ENCODE measurements around the gene ZNF691.
"Not testable (repeated sequence)": the region's sequence is repeated elsewhere in the genome, so short reads cannot be mapped to it uniquely, and the experiment has no call there.

The ZNF691 gene

GRCh38 chr1:42832641-42833240 is 13.7 kb upstream of the ZNF691 start:
- DNase-seq (ENCODE audit: low read depth): no peak

DNA sequence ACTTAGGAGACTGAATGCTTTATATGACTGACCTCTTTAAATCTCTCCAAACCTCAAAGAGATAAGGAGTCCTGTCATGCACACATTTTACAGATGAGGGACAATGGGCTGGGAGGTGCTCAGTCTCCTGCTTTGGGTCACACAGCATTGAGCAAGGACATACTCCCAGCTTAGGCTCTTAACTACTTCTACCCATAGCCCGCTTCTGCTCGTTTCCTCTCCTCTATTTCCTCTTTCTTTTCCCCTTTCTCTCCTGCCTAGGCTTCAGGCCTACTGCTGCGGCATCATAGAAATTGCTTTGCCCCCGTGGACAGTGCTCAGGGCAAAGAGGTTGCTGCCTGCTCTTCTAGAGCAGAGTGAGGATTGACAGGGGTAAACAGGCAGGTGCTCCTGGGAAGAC is 12.4 kb upstream of the ZNF691 start:
- no peak for DNase-seq (ENCODE audit: low read depth)

DNA sequence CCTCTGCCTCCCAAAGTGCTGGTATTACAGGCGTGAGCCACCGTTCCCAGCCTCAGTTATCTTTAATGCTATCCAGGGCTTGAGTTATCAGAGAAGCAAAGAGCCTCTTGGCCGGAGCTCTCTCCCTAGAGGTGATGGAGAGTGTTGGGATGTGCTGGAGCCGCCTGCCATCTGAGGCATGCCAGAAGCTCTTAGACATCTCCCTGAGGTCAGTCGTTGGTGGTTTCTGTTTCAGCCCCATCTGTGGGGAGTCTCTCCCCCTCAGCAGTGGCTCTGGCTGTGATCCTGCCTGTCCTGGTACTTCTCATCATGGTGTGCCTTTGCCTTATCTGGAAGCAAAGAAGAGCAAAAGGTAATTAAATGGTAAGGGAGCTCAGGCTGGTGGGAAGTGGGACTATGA is 11.6 kb upstream of the ZNF691 start:
- no peak for DNase-seq (ENCODE audit: low read depth)

GRCh38 chr1:42835422-42835821 is 11.0 kb upstream of the ZNF691 start:
- DNase-seq (ENCODE audit: low read depth): no peak

DNA sequence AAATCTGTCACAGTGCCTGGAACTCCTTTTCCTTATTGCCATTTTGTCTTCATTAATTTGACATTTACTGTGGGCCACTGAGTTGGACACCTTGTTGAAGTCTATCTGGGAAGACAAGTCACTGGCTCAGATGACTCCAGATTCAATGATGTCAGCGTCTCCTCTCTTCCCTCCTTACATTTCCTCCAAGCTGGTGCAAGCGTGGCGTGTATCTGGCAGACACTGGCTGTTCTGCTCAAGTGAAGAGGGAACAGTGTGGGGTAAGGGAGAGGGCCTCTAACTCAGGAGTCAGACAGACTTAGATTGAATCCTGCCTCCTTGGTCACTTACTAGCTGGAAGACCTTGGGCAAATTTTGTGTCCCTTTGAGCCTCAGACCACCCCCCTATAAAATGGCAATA is 8.7 kb upstream of the ZNF691 start:
- DNase-seq (ENCODE audit: low read depth): no peak

DNA sequence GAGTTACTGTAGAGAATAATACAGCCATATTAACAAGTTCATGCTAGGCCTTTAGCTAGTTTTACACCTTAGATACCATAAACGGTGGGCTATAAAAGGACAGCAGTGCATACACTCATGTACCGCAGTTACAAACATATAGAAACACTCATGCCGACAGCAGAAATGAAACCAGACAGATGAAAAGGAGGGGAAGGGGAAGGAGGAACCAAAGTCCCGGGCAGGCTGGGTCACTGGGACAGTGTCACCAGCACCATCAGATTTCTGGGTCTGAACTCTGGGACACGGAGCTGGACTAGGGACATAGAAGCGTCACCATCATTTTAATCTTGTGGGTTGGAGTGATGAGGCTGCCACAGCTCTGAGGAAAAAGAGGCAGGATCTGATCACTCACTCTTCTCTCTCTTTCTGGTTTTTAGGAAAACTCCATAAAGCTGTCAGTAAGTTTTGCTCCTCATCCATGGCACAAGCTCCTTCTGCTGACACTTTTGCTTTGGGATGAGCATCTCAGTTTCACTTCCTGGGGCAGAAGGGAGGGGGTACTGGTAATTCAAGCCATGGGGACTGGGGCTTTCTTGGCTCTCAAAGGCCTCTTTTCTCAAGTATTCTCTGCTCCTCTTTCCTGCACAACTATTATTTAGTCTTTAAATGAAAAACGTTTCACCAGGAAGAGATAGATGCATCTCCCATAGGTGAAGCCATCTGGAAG is 7.8 kb upstream of the ZNF691 start:
- DNase-seq (ENCODE audit: low read depth): no peak

- no peak for DNase-seq (ENCODE audit: low read depth)
Observed at GRCh38 chr1:42841010-42841409, 5.4 kb upstream of the ZNF691 start.

GRCh38 chr1:42841440-42842147 is 4.8 kb upstream of the ZNF691 start:
- no peak for DNase-seq (ENCODE audit: low read depth)

GRCh38 chr1:42844592-42845140 is 1.7 kb upstream of the ZNF691 start:
- DNase-seq (ENCODE audit: low read depth): no peak

DNA sequence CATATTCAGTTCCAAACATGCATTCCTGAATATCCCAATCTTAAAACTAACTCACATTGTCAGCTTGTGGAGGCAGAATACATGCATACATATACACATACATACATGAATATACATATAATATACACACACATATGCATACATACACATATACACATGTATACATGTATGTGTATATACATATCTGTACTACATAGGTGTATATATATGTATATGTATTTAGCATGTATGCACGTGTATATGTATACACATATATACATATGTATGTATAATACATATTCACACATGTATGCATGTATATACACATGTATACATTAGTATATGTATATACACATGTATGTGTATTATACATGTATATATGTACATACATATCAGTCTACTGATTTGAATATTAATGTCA is 1.2 kb upstream of the ZNF691 start:
- no peak for DNase-seq (ENCODE audit: low read depth)

- DNase-seq (ENCODE audit: low read depth): no peak
Observed at GRCh38 chr1:42845866-42846256, 552 bp upstream of the ZNF691 start.

- no peak for DNase-seq (ENCODE audit: low read depth)
Observed at GRCh38 chr1:42847111-42847595, 740 bp downstream of the ZNF691 start.

- no peak for DNase-seq (ENCODE audit: low read depth)
Observed at GRCh38 chr1:42847721-42848460, 1.5 kb downstream of the ZNF691 start.

- DNase-seq (ENCODE audit: low read depth): no peak
Observed at GRCh38 chr1:42848823-42849537, 2.6 kb downstream of the ZNF691 start.

DNA sequence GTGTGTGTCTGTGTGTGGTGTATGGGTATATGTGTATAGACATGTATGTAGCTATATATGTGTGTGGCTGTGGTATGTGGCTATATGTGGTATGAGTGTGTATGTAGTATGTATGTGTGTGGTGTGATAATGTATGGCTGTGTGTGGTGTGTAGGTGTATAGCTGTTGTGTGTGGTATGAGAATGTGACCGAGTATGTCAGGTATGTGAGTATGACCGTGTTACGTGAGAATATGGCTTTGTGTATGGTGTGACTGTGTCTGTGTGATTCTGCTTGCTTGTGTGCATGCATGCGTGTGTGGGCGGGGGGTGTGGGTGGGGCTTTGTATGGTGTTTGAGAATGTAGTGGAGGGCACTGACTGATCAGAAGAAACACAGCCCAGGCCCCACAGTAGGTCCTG is 3.5 kb downstream of the ZNF691 start:
- no peak for DNase-seq (ENCODE audit: low read depth)

DNA sequence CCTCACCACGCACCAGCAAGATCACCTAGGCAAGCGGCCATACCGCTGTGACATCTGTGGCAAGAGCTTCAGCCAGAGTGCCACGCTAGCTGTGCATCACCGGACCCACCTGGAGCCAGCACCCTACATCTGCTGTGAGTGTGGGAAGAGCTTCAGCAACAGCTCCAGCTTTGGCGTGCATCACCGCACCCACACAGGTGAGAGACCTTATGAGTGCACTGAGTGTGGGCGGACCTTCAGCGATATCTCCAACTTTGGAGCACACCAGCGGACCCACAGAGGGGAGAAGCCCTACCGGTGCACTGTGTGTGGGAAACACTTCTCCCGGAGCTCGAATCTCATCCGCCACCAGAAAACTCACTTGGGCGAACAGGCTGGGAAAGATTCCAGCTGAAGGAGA is 5.0 kb downstream of the ZNF691 start:
- no peak for DNase-seq (ENCODE audit: low read depth)

DNA sequence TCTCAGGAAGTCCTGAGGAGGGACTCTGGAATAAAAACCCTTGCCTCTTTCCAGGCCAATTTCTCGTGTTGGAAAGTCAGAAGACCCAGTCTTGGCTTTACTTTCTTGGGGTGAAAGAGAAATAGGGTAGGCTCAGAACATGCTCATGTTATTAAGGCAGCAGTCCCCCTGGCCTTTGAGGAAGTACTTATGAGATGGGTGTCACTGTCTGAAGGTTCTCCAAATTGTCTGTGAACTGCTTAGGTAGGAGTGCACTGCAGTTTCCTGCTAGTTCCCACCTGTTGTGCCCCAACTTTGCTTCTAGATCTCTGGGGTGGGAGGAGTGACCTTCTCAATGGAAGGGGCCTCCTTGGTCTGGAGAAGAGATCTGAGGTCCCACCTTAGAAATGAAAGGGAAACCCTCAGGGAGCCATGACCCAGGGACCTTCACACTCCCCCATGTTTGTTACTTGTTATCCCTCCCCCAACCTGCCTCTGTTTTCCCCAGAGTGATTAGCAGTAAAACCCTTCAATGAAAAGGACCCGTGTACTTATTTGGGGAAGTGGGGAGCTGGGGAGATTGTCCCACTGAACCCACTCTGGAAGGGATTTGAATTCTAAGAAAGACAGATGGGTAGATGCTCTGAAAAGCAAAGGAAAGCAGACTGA is 5.7 kb downstream of the ZNF691 start:
- DNase-seq (ENCODE audit: low read depth): no peak

DNA sequence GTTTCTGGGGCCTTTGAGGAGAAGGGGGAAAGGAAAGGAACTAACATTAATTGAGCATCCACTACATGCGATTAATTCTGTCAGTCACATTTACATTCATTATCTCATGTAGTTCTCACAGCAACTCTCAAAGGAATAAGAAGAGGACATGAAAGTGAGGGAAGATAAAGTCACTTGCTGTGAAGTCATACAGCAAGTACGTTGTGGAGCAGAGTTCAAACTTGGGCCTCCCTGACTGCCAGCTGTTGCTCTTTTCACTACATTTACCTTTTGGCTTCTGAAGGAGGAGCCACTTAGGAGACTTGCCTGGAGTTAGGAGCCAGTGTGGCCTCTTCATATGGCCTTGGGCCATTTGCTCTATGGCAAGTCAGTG is 6.2 kb downstream of the ZNF691 start:
- DNase-seq (ENCODE audit: low read depth): no peak

DNA sequence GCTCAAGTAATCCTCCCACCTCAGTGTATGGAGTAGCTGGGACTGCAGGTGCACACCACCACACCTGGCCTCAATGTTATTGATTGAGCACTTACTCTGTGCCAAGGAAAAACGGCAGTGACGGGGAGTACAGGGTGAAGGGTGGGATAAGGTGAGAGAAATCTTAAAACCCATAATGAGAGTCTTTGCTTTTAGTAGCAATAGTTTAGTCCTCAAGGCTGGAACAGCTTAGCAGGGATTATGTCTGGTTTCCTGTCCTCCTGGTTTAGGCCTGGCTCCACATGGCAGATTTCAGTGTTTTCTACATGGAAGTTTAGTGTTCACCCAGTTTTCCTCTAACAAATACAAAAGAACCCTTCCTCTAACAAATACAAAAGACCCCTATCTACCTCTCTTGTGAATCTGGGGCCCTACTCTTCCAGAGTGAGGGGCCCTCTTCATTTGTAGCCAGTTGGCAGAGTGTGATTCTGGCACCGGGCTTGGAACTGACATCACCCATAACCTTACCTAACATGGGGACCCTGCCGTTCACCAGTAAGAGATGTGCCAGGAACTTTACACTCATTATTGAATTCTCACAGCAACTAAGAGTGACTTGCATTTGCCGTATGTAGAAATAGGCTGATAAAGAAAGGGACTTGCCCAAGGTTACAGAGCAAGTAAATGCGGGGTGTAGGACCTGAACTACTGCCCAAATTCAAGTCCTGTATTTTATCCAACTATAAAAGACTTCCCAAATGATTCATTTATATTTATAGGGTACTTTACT is 6.9 kb downstream of the ZNF691 start:
- DNase-seq (ENCODE audit: low read depth): no peak

DNA sequence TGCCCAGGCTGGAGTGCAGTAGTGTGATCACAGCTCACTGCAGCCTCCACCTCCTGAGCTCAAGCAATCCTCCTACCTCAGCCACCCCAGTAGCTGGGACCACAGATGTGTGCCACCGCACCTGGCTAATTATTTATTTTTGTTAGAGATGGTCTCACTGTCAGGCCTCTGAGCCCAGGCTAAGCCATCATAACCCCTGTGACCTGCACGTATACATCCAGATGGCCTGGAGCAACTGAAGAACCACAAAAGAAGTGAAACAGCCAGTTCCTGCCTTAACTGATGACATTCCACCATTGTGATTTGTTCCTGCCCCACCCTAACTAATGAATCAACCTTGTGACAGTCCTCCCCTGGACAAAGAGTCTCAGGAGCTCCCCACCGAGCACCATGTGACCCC is 10.1 kb downstream of the ZNF691 start:
- DNase-seq (ENCODE audit: low read depth): not testable (repeated sequence)

Measured in activated T-cell treated with anti-CD3 and anti-CD28 coated beads for 1 hour (primary cell).